SH-SY5Y (cell line): ENCODE data around the gene ATL2.

ENCODE experiments used
- GATA2 ChIP-seq: IDR thresholded peaks from 2 replicates; pipeline ENCODE4 v1.6.1; 2011; ENCODE audit warnings: mild to moderate bottlenecking, low read depth, low read length
- GATA3 ChIP-seq: IDR thresholded peaks from 2 replicates; pipeline ENCODE4 v1.6.1; 2011; ENCODE audit warnings: low read depth, mild to moderate bottlenecking, low read length, moderate library complexity

DNA sequence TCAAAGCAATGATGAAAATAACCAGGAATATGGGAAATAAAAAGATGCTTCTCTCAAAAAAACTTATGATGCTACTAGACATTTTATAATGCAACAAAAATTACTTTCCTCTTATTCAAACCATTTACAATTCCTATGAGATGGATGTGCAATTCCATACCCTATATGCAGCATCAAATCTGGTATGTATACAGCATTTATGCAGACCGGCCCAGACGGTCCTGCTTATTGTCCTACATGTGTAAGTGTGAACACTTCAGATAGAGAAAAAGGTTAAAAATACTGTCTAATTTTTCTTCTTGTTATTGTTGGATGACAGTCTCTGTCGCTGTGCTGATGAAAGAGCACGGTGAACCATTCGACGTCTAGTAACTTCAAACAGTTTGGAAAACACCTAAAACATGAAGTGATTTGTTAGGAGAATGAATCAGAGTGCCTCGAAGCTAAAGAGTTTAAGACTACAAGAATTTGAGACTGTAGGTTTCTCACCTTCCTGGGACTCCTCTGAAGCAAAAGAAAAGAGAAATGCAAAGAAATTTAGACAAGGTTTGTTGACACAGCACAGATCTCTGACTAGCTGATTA is 80.8 kb downstream of the ATL2 start:
- TF ChIP-seq GATA2: no peak
- no peak for TF ChIP-seq GATA3
